GM21515 (cell line): ENCODE data around the gene WASF2.
"Not testable (repeated sequence)": the region's sequence is repeated elsewhere in the genome, so short reads cannot be mapped to it uniquely, and the experiment has no call there.

Source experiments
- ATAC-seq: cut with Tn5 transposase; IDR thresholded peaks from one replicate; pipeline ENCODE4 v1.9.1; 2021; ENCODE audit not compliant: unreplicated experiment

The WASF2 gene

GRCh38 chr1:27399251-27400025 is 90.5 kb downstream of the WASF2 start:
- no peak for ATAC-seq

- ATAC-seq: no peak
Measured at GRCh38 chr1:27398405-27399149, 91.4 kb downstream of the WASF2 start.

GRCh38 chr1:27397749-27398148 is 92.2 kb downstream of the WASF2 start:
- no peak for ATAC-seq

- ATAC-seq: no peak
Measured at GRCh38 chr1:27397110-27397509, 92.9 kb downstream of the WASF2 start.

- ATAC-seq: no peak
Measured at GRCh38 chr1:27395441-27396195, 94.3 kb downstream of the WASF2 start.

GRCh38 chr1:27394925-27395324 is 95.0 kb downstream of the WASF2 start:
- no peak for ATAC-seq

- ATAC-seq: no peak
Measured at GRCh38 chr1:27394282-27394658, 95.7 kb downstream of the WASF2 start.

- ATAC-seq: no peak
Measured at GRCh38 chr1:27393641-27394281, 96.2 kb downstream of the WASF2 start.

GRCh38 chr1:27392778-27393635 is 97.0 kb downstream of the WASF2 start:
- ATAC-seq: peak; percentile 19

GRCh38 chr1:27392096-27392777 is 97.7 kb downstream of the WASF2 start, which contains the start of gene GPR3:
Gene GPR3, plus strand, starts transcription at chr1:27392622. Its CDS starts 1,177 bp downstream, at chr1:27393799.
- peak; percentile 51 for ATAC-seq

GRCh38 chr1:27391511-27392095 is 98.4 kb downstream of the WASF2 start:
- ATAC-seq: no peak

GRCh38 chr1:27388337-27389005 is 101.5 kb downstream of the WASF2 start:
- no peak for ATAC-seq

- ATAC-seq: not testable (repeated sequence)
Measured at GRCh38 chr1:27384797-27385196, 105.2 kb downstream of the WASF2 start.

GRCh38 chr1:27383661-27384060 is 106.3 kb downstream of the WASF2 start:
- ATAC-seq: no peak

- no peak for ATAC-seq
Measured at GRCh38 chr1:27383039-27383605, 106.8 kb downstream of the WASF2 start, which contains the start of gene CD164L2. Gene CD164L2, minus strand, starts transcription at chr1:27383333. Its CDS starts 94 bp downstream, at chr1:27383239.

- ATAC-seq: no peak
Measured at GRCh38 chr1:27381969-27382762, 107.8 kb downstream of the WASF2 start.
